HEK293 (cell line): ENCODE results near the gene TSACC.

Experiments used
- TRIM28 ChIP-seq: IDR thresholded peaks from 2 replicates; pipeline ENCODE4 v1.6.1; 2011; ENCODE audit warnings: low read length, control low read depth, borderline replicate concordance
- ZBTB1 ChIP-seq: fragments of 450-650 bp; formaldehyde crosslinking; IDR thresholded peaks from 2 replicates; pipeline ENCODE4 v1.5.1; 2016; ENCODE audit warnings: missing biosample characterization, missing genetic modification characterization
- ZNF184 ChIP-seq: fragments of 450-650 bp; IDR thresholded peaks from 2 replicates; pipeline ENCODE4 v1.5.1; 2018; ENCODE audit warnings: missing biosample characterization, mild to moderate bottlenecking, missing genetic modification characterization
- ZNF221 ChIP-seq: fragments of 450-650 bp; formaldehyde crosslinking; IDR thresholded peaks from 2 replicates; pipeline ENCODE4 v1.5.1; 2017; ENCODE audit warnings: missing biosample characterization, missing genetic modification characterization, borderline replicate concordance
- ZNF280D ChIP-seq: fragments of 450-650 bp; formaldehyde crosslinking; IDR thresholded peaks from 2 replicates; pipeline ENCODE4 v1.5.1; 2016; ENCODE audit warnings: missing biosample characterization, missing genetic modification characterization
- ZNF292 ChIP-seq: fragments of 450-650 bp; formaldehyde crosslinking; IDR thresholded peaks from 2 replicates; pipeline ENCODE4 v1.5.1; 2016; ENCODE audit warnings: low read depth, missing biosample characterization, missing genetic modification characterization, borderline replicate concordance
- ZNF501 ChIP-seq: fragments of 450-650 bp; formaldehyde crosslinking; IDR thresholded peaks from 2 replicates; pipeline ENCODE4 v1.5.1; 2016; ENCODE audit warnings: missing biosample characterization, missing genetic modification characterization
- ZNF707 ChIP-seq: fragments of 450-650 bp; formaldehyde crosslinking; IDR thresholded peaks from 2 replicates; pipeline ENCODE4 v1.5.1; 2016; ENCODE audit warnings: missing biosample characterization, missing genetic modification characterization
- TF ChIP-seq, protein P1 (sequence below): fragments of 450-650 bp; formaldehyde crosslinking; IDR thresholded peaks from 2 replicates; pipeline ENCODE4 v1.5.1; 2016; ENCODE audit warnings: missing biosample characterization, missing genetic modification characterization
- TF ChIP-seq, protein P2 (sequence below): fragments of 450-650 bp; formaldehyde crosslinking; IDR thresholded peaks from 2 replicates; pipeline ENCODE4 v1.5.1; 2016; ENCODE audit warnings: missing biosample characterization, missing genetic modification characterization
- TF ChIP-seq, protein P3 (sequence below): fragments of 450-650 bp; formaldehyde crosslinking; IDR thresholded peaks from 2 replicates; pipeline ENCODE4; 2016; ENCODE audit warnings: missing biosample characterization, missing genetic modification characterization

DNA sequence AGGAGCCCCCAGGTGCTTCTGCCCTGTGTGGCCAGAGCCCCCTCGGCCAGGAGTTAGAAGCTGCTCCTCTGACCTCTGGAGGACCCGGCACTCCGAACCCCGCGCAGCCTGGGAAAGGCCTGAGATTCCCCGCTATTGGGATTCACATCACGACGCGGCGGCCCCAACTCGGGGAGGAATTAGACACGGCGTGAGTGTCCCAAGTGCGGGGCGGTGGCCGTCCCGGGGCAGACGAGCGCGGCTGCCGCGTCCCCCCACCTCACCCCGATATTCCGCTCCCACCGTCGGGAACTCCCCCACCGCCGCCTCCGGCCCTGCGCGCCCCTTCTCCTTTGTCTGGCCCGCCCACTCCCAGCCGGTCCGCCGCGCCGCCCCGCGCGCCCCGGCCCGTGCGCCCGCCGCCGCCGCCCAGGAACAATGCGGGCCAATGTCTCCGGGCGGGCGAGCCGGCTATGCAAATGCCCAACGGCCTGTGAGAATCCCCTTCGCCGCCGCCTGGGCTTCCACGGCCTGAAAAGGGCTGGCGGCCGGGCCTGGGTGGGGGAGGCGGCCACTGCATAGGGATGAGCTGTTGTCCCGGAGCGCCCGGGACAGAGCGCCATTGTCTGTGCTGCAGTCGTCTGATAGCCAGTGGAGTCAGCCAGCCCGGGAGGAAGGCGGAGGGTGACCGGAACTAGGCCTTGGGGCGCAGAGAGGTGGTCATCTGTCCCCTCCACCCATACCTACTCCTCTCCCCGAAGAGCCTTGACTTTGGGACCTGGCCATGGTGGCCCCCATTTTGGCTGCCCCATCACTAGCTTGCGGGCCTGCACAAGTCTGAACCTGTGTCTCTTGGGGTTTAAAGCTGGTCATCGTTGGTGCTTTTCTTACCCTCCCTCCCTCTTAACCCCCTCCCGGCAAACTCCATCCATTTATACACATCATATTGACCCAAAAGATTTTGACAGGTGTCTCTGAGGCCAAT, 50.1 kb downstream of the TSACC start:
- TF ChIP-seq ZNF280D (tag by site-specific recombination) (no peak), TRIM28 (no peak), ZNF184 (no peak), ZNF221 (tag by site-specific recombination) (no peak), ZNF501 (tag by site-specific recombination) (no peak), ZNF707 (tag by site-specific recombination) (no peak), ZBTB1 (tag by site-specific recombination) (no peak), ZNF292 (tag by site-specific recombination) (no peak)
- TF ChIP-seq, protein P1, sequence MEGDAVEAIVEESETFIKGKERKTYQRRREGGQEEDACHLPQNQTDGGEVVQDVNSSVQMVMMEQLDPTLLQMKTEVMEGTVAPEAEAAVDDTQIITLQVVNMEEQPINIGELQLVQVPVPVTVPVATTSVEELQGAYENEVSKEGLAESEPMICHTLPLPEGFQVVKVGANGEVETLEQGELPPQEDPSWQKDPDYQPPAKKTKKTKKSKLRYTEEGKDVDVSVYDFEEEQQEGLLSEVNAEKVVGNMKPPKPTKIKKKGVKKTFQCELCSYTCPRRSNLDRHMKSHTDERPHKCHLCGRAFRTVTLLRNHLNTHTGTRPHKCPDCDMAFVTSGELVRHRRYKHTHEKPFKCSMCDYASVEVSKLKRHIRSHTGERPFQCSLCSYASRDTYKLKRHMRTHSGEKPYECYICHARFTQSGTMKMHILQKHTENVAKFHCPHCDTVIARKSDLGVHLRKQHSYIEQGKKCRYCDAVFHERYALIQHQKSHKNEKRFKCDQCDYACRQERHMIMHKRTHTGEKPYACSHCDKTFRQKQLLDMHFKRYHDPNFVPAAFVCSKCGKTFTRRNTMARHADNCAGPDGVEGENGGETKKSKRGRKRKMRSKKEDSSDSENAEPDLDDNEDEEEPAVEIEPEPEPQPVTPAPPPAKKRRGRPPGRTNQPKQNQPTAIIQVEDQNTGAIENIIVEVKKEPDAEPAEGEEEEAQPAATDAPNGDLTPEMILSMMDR (tag by site-specific recombination): no peak
- TF ChIP-seq, protein P2, sequence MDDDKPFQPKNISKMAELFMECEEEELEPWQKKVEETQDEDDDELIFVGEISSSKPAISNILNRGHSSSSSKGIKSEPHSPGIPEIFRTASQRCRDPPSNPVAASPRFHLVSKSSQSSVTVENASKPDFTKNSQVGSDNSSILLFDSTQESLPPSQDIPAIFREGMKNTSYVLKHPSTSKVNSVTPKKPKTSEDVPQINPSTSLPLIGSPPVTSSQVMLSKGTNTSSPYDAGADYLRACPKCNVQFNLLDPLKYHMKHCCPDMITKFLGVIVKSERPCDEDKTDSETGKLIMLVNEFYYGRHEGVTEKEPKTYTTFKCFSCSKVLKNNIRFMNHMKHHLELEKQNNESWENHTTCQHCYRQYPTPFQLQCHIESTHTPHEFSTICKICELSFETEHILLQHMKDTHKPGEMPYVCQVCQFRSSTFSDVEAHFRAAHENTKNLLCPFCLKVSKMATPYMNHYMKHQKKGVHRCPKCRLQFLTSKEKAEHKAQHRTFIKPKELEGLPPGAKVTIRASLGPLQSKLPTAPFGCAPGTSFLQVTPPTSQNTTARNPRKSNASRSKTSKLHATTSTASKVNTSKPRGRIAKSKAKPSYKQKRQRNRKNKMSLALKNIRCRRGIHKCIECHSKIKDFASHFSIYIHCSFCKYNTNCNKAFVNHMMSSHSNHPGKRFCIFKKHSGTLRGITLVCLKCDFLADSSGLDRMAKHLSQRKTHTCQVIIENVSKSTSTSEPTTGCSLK: no peak
- TF ChIP-seq, protein P3, sequence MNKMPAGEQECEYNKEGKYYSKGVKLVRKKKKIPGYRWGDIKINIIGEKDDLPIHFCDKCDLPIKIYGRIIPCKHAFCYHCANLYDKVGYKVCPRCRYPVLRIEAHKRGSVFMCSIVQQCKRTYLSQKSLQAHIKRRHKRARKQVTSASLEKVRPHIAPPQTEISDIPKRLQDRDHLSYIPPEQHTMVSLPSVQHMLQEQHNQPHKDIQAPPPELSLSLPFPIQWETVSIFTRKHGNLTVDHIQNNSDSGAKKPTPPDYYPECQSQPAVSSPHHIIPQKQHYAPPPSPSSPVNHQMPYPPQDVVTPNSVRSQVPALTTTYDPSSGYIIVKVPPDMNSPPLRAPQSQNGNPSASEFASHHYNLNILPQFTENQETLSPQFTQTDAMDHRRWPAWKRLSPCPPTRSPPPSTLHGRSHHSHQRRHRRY: no peak
